ENCODE results near the gene ABCC5.

The ABCC5 gene

GRCh38 chr3:183909030-183909600 is 108.6 kb downstream of the ABCC5 start:
- Histone ChIP-seq H3K9me3 (ENCODE audit: insufficient read depth, low read length) (no peaks in the 10 kb centered on the region), H3K27ac (ENCODE audit: low read depth, low read length) (no peak overlapping the region), H2AFZ (ENCODE audit: low read depth, low read length, severe bottlenecking) (no peak overlapping the region), H3K36me3 (ENCODE audit: low read length) (no peaks in the 10 kb centered on the region), H3K9ac (ENCODE audit: low read length) (no peak overlapping the region), H4K20me1 (ENCODE audit: low read depth, low read length) (no peaks in the 10 kb centered on the region), H3K4me2 (ENCODE audit: low read depth, low read length, poor library complexity, severe bottlenecking) (no peak overlapping the region), H3K27me3 (ENCODE audit: low read length) (no peaks in the 10 kb centered on the region), H3F3A (ENCODE audit: insufficient read depth) (no peaks in the 10 kb centered on the region), H3K4me3 (ENCODE audit: insufficient read depth, low read length, poor library complexity, severe bottlenecking) (no peak overlapping the region), H3K79me2 (ENCODE audit: insufficient read depth, low read length) (no peaks in the 10 kb centered on the region), H3K9me2 (replicated peaks; ENCODE audit: insufficient read depth, low read length) (no peaks in the 10 kb centered on the region)
- TF ChIP-seq EZH2phosphoT487 (conservative IDR thresholded peaks at IDR 0.05; ENCODE audit: low read length), result no peak
- TF ChIP-seq CTCF (IDR thresholded peaks at IDR 0.05; ENCODE audit: insufficient read depth, low read length, poor library complexity, severe bottlenecking), result no peak

- Histone ChIP-seq H2AFZ (ENCODE audit: low read depth, low read length, severe bottlenecking) (no peak overlapping the region), H3K4me2 (ENCODE audit: low read depth, low read length, poor library complexity, severe bottlenecking) (no peak overlapping the region), H3K36me3 (ENCODE audit: low read length) (no peaks in the 10 kb centered on the region), H4K20me1 (ENCODE audit: low read depth, low read length) (no peaks in the 10 kb centered on the region), H3K9me3 (ENCODE audit: insufficient read depth, low read length) (no peaks in the 10 kb centered on the region), H3K4me3 (ENCODE audit: insufficient read depth, low read length, poor library complexity, severe bottlenecking) (no peak overlapping the region), H3K27me3 (ENCODE audit: low read length) (no peaks in the 10 kb centered on the region), H3K79me2 (ENCODE audit: insufficient read depth, low read length) (no peaks in the 10 kb centered on the region), H3K9me2 (replicated peaks; ENCODE audit: insufficient read depth, low read length) (no peaks in the 10 kb centered on the region), H3K9ac (ENCODE audit: low read length) (no peak overlapping the region), H3K27ac (ENCODE audit: low read depth, low read length) (no peak overlapping the region), H3F3A (ENCODE audit: insufficient read depth) (no peaks in the 10 kb centered on the region)
- no peak for TF ChIP-seq CTCF (IDR thresholded peaks at IDR 0.05; ENCODE audit: insufficient read depth, low read length, poor library complexity, severe bottlenecking)
- TF ChIP-seq EZH2phosphoT487 (conservative IDR thresholded peaks at IDR 0.05; ENCODE audit: low read length), result no peak
These were observed 109.8 kb downstream of the ABCC5 start for GRCh38 chr3:183907911-183908331.

GRCh38 chr3:183907176-183907575 is 110.5 kb downstream of the ABCC5 start:
- Histone ChIP-seq H3F3A (ENCODE audit: insufficient read depth) (no peaks in the 10 kb centered on the region), H3K9me2 (replicated peaks; ENCODE audit: insufficient read depth, low read length) (no peaks in the 10 kb centered on the region), H3K9me3 (ENCODE audit: insufficient read depth, low read length) (no peaks in the 10 kb centered on the region), H3K4me2 (ENCODE audit: low read depth, low read length, poor library complexity, severe bottlenecking) (no peak overlapping the region), H3K27ac (ENCODE audit: low read depth, low read length) (no peak overlapping the region), H3K27me3 (ENCODE audit: low read length) (no peaks in the 10 kb centered on the region), H3K79me2 (ENCODE audit: insufficient read depth, low read length) (no peaks in the 10 kb centered on the region), H3K9ac (ENCODE audit: low read length) (no peak overlapping the region), H4K20me1 (ENCODE audit: low read depth, low read length) (no peaks in the 10 kb centered on the region), H3K4me3 (ENCODE audit: insufficient read depth, low read length, poor library complexity, severe bottlenecking) (no peak overlapping the region), H2AFZ (ENCODE audit: low read depth, low read length, severe bottlenecking) (no peak overlapping the region), H3K36me3 (ENCODE audit: low read length) (no peaks in the 10 kb centered on the region)
- TF ChIP-seq CTCF (IDR thresholded peaks at IDR 0.05; ENCODE audit: insufficient read depth, low read length, poor library complexity, severe bottlenecking) (no peak), EZH2phosphoT487 (conservative IDR thresholded peaks at IDR 0.05; ENCODE audit: low read length) (no peak)
